Fibroblast of lung (primary cell): ENCODE results near the gene CTNNAL1. TPM values are rescaled to one million over a fixed set of nuclear protein-coding genes. Genes with fewer than 3 reads are reported as not detected.

Experiments used
- DNase-seq, 2 donors: peaks; one replicate each; pipeline versions ENCODE4 v3.0.0 to v3.0.0-alpha.2; 2010; ENCODE audit warnings: low read depth in 2 of 2
- H2AFZ ChIP-seq: 2 replicates; pipeline ENCODE4 v1.5.1; 2012; ENCODE audit warnings: low read length, control low read depth, inconsistent platforms
- H3K27ac ChIP-seq: 2 replicates; pipeline ENCODE4 v1.5.1; 2011; ENCODE audit warnings: low read length, control low read depth; ENCODE audit not compliant: insufficient read depth
- H3K27me3 ChIP-seq: 2 replicates; pipeline ENCODE4 v1.5.1; 2011; ENCODE audit warnings: mild to moderate bottlenecking, low read length; ENCODE audit not compliant: control insufficient read depth, insufficient read depth
- H3K36me3 ChIP-seq: 2 replicates; pipeline ENCODE4 v1.5.1; 2011; ENCODE audit warnings: low read length; ENCODE audit not compliant: control insufficient read depth, insufficient read depth
- H3K4me1 ChIP-seq: 2 replicates; pipeline ENCODE4 v1.5.1; 2011; ENCODE audit warnings: low read length; ENCODE audit not compliant: control insufficient read depth, insufficient read depth; ENCODE audit errors: extremely low read depth
- H3K4me2 ChIP-seq: 2 replicates; pipeline ENCODE4 v1.5.1; 2011; ENCODE audit warnings: low read length, control low read depth; ENCODE audit not compliant: insufficient read depth; ENCODE audit errors: extremely low read depth
- H3K4me3 ChIP-seq, 4 experiments: fragments of 200-600 bp in 1 of 4; sonication (generic) in 1 of 4; replicated peaks in 1 of 4; 2 replicates each; pipeline ENCODE4 v1.5.1; 2011 to 2016; ENCODE audit warnings: low read length in 4 of 4, low read depth in 3 of 4, mild to moderate bottlenecking in 3 of 4, control low read depth in 2 of 4, inconsistent platforms in 1 of 4, mixed read lengths in 1 of 4; ENCODE audit not compliant: insufficient read depth in 1 of 4; ENCODE audit errors: control extremely low read depth in 1 of 4
- H3K79me2 ChIP-seq: 2 replicates; pipeline ENCODE4 v1.5.1; 2012; ENCODE audit warnings: mild to moderate bottlenecking, low read length, inconsistent platforms; ENCODE audit not compliant: control insufficient read depth, insufficient read depth
- H3K9ac ChIP-seq: 2 replicates; pipeline ENCODE4 v1.5.1; 2011; ENCODE audit warnings: mild to moderate bottlenecking, low read length, control low read depth; ENCODE audit not compliant: insufficient read depth
- H3K9me3 ChIP-seq: 2 replicates; pipeline ENCODE4 v1.5.1; 2012; ENCODE audit warnings: low read depth, low read length; ENCODE audit not compliant: control insufficient read depth, insufficient read depth
- H4K20me1 ChIP-seq: 2 replicates; pipeline ENCODE4 v1.5.1; 2011; ENCODE audit warnings: low read length; ENCODE audit not compliant: control insufficient read depth, insufficient read depth; ENCODE audit errors: extremely low read depth
- CTCF ChIP-seq, 2 donors: IDR thresholded peaks in 1 of 2; conservative IDR thresholded peaks in 1 of 2; 1 replicate in 1 of 2; 2 replicates in 1 of 2; pipeline ENCODE4 v1.5.1; 2011 to 2012; ENCODE audit warnings: low read length in 2 of 2, control low read depth in 1 of 2, inconsistent platforms in 1 of 2, low read depth in 1 of 2, mild to moderate bottlenecking in 1 of 2
- EZH2 ChIP-seq: IDR thresholded peaks from 2 replicates; pipeline ENCODE4 v1.5.1; 2012; ENCODE audit warnings: low read length, control low read depth, mild to moderate bottlenecking; ENCODE audit errors: missing control alignments
- polyA plus RNA-seq, 2 donors: library from polyadenylated mRNA; depleted of rRNA in 1 of 2; stranded (reverse) in 1 of 2; unstranded in 1 of 2; fragments of >200 nt; gene quantifications; 2 replicates each; pipeline ENCODE4 v1.2.1, GENCODE V29; 2011 to 2012; ENCODE audit warnings: missing spikeins in 1 of 2
- total RNA-seq: library from RNA; depleted of rRNA; stranded (reverse); fragments of >200 nt; gene quantifications from 2 replicates; pipeline ENCODE4 v1.2.1, GENCODE V29; 2014

CTNNAL1 gene
- total and polyA plus RNA-seq, 2 donors (not counting 1 experiment from before 2014, with no cell fraction given) = 68.4 to 95.2 TPM

- H4K20me1 ChIP-seq = no peaks in the 10 kb centered on the region
- H3K79me2 ChIP-seq = no peaks in the 10 kb centered on the region
- H3K4me1 ChIP-seq = no peaks in the 10 kb centered on the region
These were observed 115.8 kb downstream of the CTNNAL1 start for GRCh38 chr9:108897324-108898096.

DNA sequence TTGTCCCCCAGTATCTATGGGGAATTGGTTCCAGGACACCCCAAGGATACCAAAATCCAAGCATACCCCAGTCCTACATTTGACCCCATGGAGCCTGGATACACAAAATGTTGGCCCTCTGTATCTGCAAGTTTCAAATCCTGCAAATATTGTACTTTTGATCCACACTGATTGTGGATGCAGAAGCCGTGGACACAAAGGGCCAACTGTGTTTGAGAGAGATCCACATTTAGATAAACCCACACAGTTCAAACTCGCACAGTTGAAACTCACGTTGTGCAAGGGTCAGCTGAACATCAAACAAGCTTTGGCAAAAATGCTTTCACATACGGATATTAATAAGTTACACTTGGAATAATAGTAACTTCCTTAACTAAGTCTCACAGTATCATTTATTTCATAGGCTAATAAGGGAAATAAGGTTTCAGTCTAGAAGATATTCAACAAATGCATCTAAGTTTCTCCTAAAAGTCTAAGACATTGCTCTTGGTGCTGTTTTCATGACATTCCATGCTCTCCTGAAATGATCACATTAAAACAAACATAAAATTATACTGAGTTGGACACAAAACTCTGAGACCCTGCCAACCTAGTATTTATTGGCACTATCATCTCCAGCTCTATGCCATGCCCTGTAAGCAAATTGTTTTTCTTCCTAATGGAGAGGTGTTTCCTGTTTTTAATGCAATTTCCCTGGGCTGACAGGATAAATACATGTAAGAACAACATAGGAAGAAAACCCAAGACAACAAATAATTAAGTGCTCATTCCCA, 118.9 kb downstream of the CTNNAL1 start:
- no peak overlapping the region for H3K4me2 ChIP-seq
- H3K9me3 ChIP-seq = no peaks in the 10 kb centered on the region
- no peak overlapping the region for H3K4me3 ChIP-seq
- TF ChIP-seq CTCF (conservative IDR thresholded peaks at IDR 0.05 in 1 of 2, IDR thresholded peaks at IDR 0.05 in 1 of 2; ENCODE audit: low read depth in 1 of 2, low read length in 2 of 2) (no peak), EZH2 (no peak)
- H3K79me2 ChIP-seq = no peaks in the 10 kb centered on the region
- H3K36me3 ChIP-seq = peaks cover 6% of the 10 kb centered on the region
- no peak for DNase-seq
- no peak overlapping the region for H2AFZ ChIP-seq
- no peak overlapping the region for H3K9ac ChIP-seq
- H3K4me1 ChIP-seq = no peaks in the 10 kb centered on the region
- H3K27ac ChIP-seq = no peak overlapping the region
- no peaks in the 10 kb centered on the region for H3K27me3 ChIP-seq
- H4K20me1 ChIP-seq = no peaks in the 10 kb centered on the region

More at GRCh38 chr9:108897324-108898096, 115.8 kb downstream of the CTNNAL1 start:
- no peak for TF ChIP-seq CTCF (conservative IDR thresholded peaks at IDR 0.05 in 1 of 2, IDR thresholded peaks at IDR 0.05 in 1 of 2; ENCODE audit: low read depth in 1 of 2, low read length in 2 of 2)
- TF ChIP-seq EZH2 = no peak
- DNase-seq = no peak
- no peak overlapping the region for H2AFZ ChIP-seq
- no peak overlapping the region for H3K4me3 ChIP-seq
- H3K36me3 ChIP-seq = peaks cover 11% of the 10 kb centered on the region
- no peaks in the 10 kb centered on the region for H3K27me3 ChIP-seq
- no peaks in the 10 kb centered on the region for H3K9me3 ChIP-seq
- no peak overlapping the region for H3K4me2 ChIP-seq
- no peak overlapping the region for H3K9ac ChIP-seq
- H3K27ac ChIP-seq = no peak overlapping the region

Other genes with a start within 250 kb of the CTNNAL1 start
- not detected in 2 replicates for gene ACTL7B, start 157.5 kb downstream of the CTNNAL1 start, total RNA-seq
- gene ACTL7B, start 157.5 kb downstream of the CTNNAL1 start, polyA plus RNA-seq = not detected in 2 replicates
- not detected in 2 replicates for gene ACTL7A, start 151.2 kb downstream of the CTNNAL1 start, total RNA-seq
- not detected in 2 replicates for gene ACTL7A, start 151.2 kb downstream of the CTNNAL1 start, polyA plus RNA-seq
- 32.9 and 41.9 TPM in 2 replicates for gene ELP1, start 79.4 kb downstream of the CTNNAL1 start, total RNA-seq
- gene ELP1, start 79.4 kb downstream of the CTNNAL1 start, polyA plus RNA-seq = 18.7 and 21.7 TPM in 2 replicates
- gene ABITRAM, start 79.1 kb downstream of the CTNNAL1 start, total RNA-seq = 4.9 and 8.8 TPM in 2 replicates
- 17.6 and 24.8 TPM in 2 replicates for gene ABITRAM, start 79.1 kb downstream of the CTNNAL1 start, polyA plus RNA-seq
- 44.7 and 48.2 TPM in 2 replicates for gene TMEM245, start 106.4 kb upstream of the CTNNAL1 start, total RNA-seq
- gene TMEM245, start 106.4 kb upstream of the CTNNAL1 start, polyA plus RNA-seq = 43.5 and 48.8 TPM in 2 replicates
- gene FRRS1L, start 153.8 kb upstream of the CTNNAL1 start, total RNA-seq = 0.17 and 0.26 TPM in 2 replicates
- gene FRRS1L, start 153.8 kb upstream of the CTNNAL1 start, polyA plus RNA-seq = 0.08 and 0.15 TPM in 2 replicates